ENCODE data around the gene GP1BB. TPM values are rescaled to one million over a fixed set of nuclear protein-coding genes. Genes with fewer than 3 reads are reported as not detected.
A peak's percentile ranks its signal among the peaks of the same experiment; 100 is the strongest.

GP1BB gene
- total and polyA plus RNA-seq, 2 of the 13 experiments (the other 11 are each of a cell fraction or from before 2014, with no cell fraction given), result not detected

DNA sequence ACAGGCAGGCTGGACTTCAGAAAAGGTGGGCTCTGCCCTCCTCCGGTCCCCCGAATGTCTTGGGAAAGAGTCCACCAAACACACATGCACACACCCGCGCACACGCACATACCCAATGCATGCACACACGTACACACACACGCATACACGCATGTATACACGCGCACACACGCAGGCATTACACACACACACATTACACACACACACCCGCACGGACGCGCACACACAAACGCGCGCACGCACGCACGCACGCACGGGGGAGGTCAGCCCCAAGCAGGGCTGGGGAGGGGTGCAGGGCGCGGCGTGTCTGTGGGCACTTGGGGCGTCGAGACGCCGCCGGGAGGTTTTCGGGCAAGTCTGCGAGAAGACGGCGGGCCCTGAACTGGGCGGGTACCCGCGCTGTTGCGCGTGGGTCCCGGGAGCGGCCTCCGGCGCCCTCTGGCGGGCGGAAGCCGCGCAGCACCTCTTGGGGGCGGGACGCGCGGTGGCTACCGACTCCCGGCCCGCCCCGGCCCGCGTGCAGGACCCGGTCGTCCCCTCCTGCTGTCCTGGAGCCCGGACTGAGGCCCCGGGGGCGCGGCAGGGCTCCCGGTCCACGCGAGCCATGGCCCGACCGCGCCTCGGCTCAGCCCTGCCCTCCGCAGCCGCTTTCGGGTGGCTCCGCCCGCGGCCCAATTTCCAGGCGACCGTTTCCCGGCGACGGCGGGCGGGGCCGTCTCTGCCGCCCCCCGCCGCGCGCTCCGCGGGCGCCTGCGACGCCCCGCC is 5.5 kb upstream of the GP1BB start (continued):
- TF ChIP-seq ZBTB49 (CRISPR knock-in tag; IDR thresholded peaks at IDR 0.05; ENCODE audit: borderline replicate concordance) (no peak), SP140L (CRISPR knock-in tag; IDR thresholded peaks at IDR 0.05; ENCODE audit: borderline replicate concordance) (no peak), ZBTB46 (CRISPR knock-in tag; IDR thresholded peaks at IDR 0.05; ENCODE audit: borderline replicate concordance) (0 out of 2 replicates have a peak, but pooled peaks have one; percentile 58), NFE2L2 (IDR thresholded peaks at IDR 0.05; ENCODE audit: low read length) (no peak), ZNF33B (CRISPR knock-in tag; IDR thresholded peaks at IDR 0.05) (no peak), ZNF180 (CRISPR knock-in tag; IDR thresholded peaks at IDR 0.05; ENCODE audit: borderline replicate concordance, low read depth) (no peak), FOXP1 (IDR thresholded peaks at IDR 0.05) (no peak), FOXP1 (CRISPR knock-in tag; IDR thresholded peaks at IDR 0.05) (no peak), ZZZ3 (CRISPR knock-in tag; IDR thresholded peaks at IDR 0.05; ENCODE audit: borderline replicate concordance) (no peak), ZNF619 (CRISPR knock-in tag; IDR thresholded peaks at IDR 0.05) (no peak), FOXA3 (CRISPR knock-in tag; IDR thresholded peaks at IDR 0.05) (no peak), TARDBP (CRISPR knock-in tag; IDR thresholded peaks at IDR 0.05) (no peak), DRAP1 (CRISPR knock-in tag; IDR thresholded peaks at IDR 0.05) (no peak), ZNF441 (CRISPR knock-in tag; IDR thresholded peaks at IDR 0.05; ENCODE audit: borderline replicate concordance) (no peak), ZNF260 (CRISPR knock-in tag; IDR thresholded peaks at IDR 0.05; ENCODE audit: borderline replicate concordance, low read depth) (no peak), TBX2 (CRISPR knock-in tag; IDR thresholded peaks at IDR 0.05; ENCODE audit: borderline replicate concordance) (no peak), HNF4A (CRISPR knock-in tag; IDR thresholded peaks at IDR 0.05) (no peak), ZFP36L1 (CRISPR knock-in tag; IDR thresholded peaks at IDR 0.05) (no peak), FOXJ3 (CRISPR knock-in tag; IDR thresholded peaks at IDR 0.05; ENCODE audit: borderline replicate concordance) (no peak), ZNF761 (CRISPR knock-in tag; conservative IDR thresholded peaks at IDR 0.05) (no peak), SOX6 (IDR thresholded peaks at IDR 0.05) (no peak), SOX6 (CRISPR knock-in tag; IDR thresholded peaks at IDR 0.05) (no peak)
- TF ChIP-seq, protein P1, sequence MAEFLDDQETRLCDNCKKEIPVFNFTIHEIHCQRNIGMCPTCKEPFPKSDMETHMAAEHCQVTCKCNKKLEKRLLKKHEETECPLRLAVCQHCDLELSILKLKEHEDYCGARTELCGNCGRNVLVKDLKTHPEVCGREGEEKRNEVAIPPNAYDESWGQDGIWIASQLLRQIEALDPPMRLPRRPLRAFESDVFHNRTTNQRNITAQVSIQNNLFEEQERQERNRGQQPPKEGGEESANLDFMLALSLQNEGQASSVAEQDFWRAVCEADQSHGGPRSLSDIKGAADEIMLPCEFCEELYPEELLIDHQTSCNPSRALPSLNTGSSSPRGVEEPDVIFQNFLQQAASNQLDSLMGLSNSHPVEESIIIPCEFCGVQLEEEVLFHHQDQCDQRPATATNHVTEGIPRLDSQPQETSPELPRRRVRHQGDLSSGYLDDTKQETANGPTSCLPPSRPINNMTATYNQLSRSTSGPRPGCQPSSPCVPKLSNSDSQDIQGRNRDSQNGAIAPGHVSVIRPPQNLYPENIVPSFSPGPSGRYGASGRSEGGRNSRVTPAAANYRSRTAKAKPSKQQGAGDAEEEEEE (CRISPR knock-in tag; IDR thresholded peaks at IDR 0.05; ENCODE audit: borderline replicate concordance), result no peak
- TF ChIP-seq, protein P2, sequence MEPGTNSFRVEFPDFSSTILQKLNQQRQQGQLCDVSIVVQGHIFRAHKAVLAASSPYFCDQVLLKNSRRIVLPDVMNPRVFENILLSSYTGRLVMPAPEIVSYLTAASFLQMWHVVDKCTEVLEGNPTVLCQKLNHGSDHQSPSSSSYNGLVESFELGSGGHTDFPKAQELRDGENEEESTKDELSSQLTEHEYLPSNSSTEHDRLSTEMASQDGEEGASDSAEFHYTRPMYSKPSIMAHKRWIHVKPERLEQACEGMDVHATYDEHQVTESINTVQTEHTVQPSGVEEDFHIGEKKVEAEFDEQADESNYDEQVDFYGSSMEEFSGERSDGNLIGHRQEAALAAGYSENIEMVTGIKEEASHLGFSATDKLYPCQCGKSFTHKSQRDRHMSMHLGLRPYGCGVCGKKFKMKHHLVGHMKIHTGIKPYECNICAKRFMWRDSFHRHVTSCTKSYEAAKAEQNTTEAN (CRISPR knock-in tag; conservative IDR thresholded peaks at IDR 0.05), result no peak

All from HepG2 (cell line).